Measurements from ENCODE around the gene NMT1. TPM values are rescaled to one million over a fixed set of nuclear protein-coding genes. Genes with fewer than 3 reads are reported as not detected.

NMT1 gene
- total RNA-seq, 2 experiments from 2014 or later: 156 to 169 TPM

DNA sequence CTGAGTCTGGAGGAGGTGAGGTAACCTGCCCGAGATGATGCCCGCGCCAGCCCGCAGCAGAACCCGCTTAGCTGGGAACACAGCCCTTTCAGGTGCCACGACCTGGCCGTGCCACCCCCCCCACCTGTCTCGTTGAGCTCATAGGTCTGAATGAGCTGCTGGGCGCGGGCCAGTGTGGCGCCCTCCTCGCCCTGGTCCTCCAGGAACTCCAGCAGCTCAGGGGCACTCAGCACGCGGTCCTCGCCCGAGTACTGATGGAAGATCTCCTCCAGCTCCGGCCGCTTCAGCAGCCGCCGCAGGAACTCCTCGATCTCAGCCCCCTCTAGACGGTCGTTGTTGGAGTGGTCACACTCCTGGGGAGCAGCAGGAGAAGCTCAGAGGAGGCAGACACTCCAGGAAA, 57.6 kb downstream of the NMT1 start:
- TF ChIP-seq, protein P1, sequence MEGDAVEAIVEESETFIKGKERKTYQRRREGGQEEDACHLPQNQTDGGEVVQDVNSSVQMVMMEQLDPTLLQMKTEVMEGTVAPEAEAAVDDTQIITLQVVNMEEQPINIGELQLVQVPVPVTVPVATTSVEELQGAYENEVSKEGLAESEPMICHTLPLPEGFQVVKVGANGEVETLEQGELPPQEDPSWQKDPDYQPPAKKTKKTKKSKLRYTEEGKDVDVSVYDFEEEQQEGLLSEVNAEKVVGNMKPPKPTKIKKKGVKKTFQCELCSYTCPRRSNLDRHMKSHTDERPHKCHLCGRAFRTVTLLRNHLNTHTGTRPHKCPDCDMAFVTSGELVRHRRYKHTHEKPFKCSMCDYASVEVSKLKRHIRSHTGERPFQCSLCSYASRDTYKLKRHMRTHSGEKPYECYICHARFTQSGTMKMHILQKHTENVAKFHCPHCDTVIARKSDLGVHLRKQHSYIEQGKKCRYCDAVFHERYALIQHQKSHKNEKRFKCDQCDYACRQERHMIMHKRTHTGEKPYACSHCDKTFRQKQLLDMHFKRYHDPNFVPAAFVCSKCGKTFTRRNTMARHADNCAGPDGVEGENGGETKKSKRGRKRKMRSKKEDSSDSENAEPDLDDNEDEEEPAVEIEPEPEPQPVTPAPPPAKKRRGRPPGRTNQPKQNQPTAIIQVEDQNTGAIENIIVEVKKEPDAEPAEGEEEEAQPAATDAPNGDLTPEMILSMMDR (IDR thresholded peaks at IDR 0.05): no peak
- Mint-ChIP-seq H3K9me3 (no peaks in the 10 kb centered on the region), H3K4me3 (no peak overlapping the region), H3K27ac (no peak overlapping the region), H3K36me3 (ENCODE audit: low read depth) (no peaks in the 10 kb centered on the region), H3K4me1 (ENCODE audit: low read depth) (no peaks in the 10 kb centered on the region), H3K27me3 (peaks cover 4% of the 10 kb centered on the region)
- ChIA-PET CTCF (interaction anchor here (0.9 to 3.4 kb wide), 4 partner anchors 17 to 99 kb away, joined by 3 to 24 read pairs (median 10); partner anchors contain the start of gene ACBD4), POLR2A (no interaction called here)
- DNase-seq (no peak), ATAC-seq (no peak)
- intact Hi-C loops (cut with micrococcal nuclease): no loop called here

DNA sequence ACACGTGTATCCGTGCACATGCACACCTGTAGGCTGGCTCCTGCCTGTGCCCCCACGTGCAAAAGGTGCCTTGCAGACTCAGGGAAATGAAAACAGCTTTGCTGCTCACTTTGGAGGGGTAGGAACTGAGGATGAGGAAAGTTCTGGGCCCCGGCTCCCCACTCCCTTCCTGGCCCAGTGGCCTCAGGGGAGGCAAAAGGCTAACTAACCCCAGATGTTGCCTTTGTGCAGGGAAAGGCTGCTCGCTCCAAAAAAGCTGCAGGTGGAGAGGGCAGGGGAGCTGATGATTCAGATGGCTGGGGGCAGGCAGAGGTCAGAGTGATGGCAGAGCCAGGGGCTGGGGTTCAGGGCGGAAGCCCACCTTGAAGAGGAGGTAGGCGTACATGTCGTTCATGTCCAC, 58.8 kb downstream of the NMT1 start:
- DNase-seq (no peak), ATAC-seq (no peak)
- intact Hi-C loops (cut with micrococcal nuclease): no loop called here
- CTCF ChIA-PET: interaction anchor here (3.4 kb wide), 1 partner anchor 15 kb away, joined by 24 read pairs; the partner anchor contains the start of gene ACBD4
- Mint-ChIP-seq H3K27ac (no peak overlapping the region), H3K27me3 (peaks cover 4% of the 10 kb centered on the region), H3K4me1 (ENCODE audit: low read depth) (no peaks in the 10 kb centered on the region), H3K36me3 (ENCODE audit: low read depth) (no peaks in the 10 kb centered on the region), H3K9me3 (no peaks in the 10 kb centered on the region), H3K4me3 (no peak overlapping the region)
- POLR2A ChIA-PET: interaction anchor here (0.8 kb wide), 1 partner anchor 344 kb away, joined by 3 read pairs; no protein-coding TSS in a partner anchor
- TF ChIP-seq, protein P1 (IDR thresholded peaks at IDR 0.05): no peak

DNA sequence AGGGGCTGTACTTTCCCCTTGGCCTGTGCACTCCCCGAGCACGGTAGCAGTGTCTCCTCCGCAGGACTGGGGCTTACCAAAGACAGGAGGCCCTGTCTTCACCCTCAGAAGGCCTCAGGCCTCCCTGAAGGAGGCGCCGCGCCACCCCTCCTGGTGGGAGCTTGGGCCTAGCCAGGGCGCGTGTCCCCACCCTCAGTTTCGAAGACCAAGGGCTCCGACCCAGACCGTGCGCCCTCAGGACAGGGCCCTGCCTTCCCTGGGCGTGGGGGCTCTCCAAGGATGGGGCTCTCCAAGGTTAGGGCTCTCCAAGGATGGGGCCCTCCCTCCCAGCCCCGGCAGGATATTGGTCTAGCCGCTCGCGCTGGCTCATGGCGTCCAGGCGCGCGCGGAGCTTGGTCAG, 59.4 kb downstream of the NMT1 start:
- no peaks in the 10 kb centered on the region for H3K36me3 Mint-ChIP-seq (ENCODE audit: low read depth)
- H3K27me3 Mint-ChIP-seq: peaks cover 4% of the 10 kb centered on the region
- H3K27ac Mint-ChIP-seq: no peak overlapping the region
- no peak for DNase-seq
- intact Hi-C loops (cut with micrococcal nuclease): no loop called here
- no peaks in the 10 kb centered on the region for H3K9me3 Mint-ChIP-seq
- H3K4me3 Mint-ChIP-seq: no peak overlapping the region
- ChIA-PET CTCF (interaction anchor here (0.6 to 0.9 kb wide), 2 partner anchors 15 to 21 kb away, joined by 3 read pairs; partner anchors contain the start of gene ACBD4), POLR2A (no interaction called here)
- ATAC-seq: no peak
- TF ChIP-seq, protein P1 (IDR thresholded peaks at IDR 0.05): no peak
- H3K4me1 Mint-ChIP-seq (ENCODE audit: low read depth): no peaks in the 10 kb centered on the region

DNA sequence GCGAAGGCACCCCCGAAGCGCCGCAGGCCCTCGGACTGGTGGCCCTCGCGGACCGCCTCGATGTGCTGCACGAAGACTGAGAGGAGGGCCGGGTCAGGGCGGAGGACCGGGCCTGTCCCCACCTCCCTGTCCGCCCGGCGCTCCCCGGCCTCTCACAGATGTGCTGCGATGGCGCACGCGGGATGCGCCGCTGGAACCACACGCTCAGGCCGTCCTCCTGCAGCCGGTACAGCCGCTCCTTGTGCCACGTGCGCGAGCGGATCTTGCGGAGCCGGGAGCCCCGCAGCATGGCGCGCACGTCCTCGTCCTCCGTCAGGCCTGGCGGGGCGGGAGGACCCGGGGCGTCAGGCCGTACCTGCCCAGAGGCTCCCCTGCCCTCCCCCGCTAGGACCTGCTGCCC, 59.9 kb downstream of the NMT1 start:
- H3K27me3 Mint-ChIP-seq: peaks cover 4% of the 10 kb centered on the region
- ChIA-PET CTCF (interaction anchor here (0.6 to 0.9 kb wide), 2 partner anchors 14 to 21 kb away, joined by 3 read pairs; partner anchors contain the start of gene ACBD4), POLR2A (no interaction called here)
- H3K27ac Mint-ChIP-seq: no peak overlapping the region
- H3K4me1 Mint-ChIP-seq (ENCODE audit: low read depth): no peaks in the 10 kb centered on the region
- no peak overlapping the region for H3K4me3 Mint-ChIP-seq
- intact Hi-C loops (cut with micrococcal nuclease): no loop called here
- no peaks in the 10 kb centered on the region for H3K9me3 Mint-ChIP-seq
- ATAC-seq (no peak), DNase-seq (no peak)
- TF ChIP-seq, protein P1 (IDR thresholded peaks at IDR 0.05): no peak
- H3K36me3 Mint-ChIP-seq (ENCODE audit: low read depth): no peaks in the 10 kb centered on the region

DNA sequence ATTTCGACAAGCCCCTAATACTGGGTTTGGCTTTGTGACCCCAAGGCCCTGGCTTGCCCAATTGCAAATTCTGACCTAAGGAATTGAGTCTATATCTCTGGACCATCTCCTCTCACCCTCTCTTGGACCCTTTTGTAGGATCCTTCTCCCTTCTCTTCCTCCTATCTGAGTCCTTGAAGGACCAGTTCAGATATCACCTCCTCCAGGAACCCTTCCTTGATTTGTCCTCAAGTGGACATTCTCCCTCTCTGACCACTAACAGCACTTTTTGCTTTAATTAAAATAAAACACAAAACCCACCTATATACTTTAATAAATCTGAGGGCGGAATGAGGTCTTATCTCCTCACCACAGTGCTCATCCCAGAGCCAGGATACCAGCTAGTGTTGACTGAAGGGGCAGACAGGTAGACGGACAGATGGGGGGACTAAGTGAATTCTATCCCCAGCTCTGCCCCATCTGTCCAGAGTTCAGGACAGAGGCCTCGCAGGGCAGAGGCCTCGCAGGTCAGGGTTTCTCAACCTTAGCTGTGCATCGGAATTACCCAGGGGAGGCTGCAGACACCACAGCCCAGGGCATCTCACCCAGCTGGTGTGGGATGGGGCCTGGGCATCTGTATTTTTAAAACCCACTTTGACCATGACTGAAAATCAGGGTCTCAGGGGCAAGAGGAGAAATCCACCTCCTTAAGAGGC, 62.1 kb downstream of the NMT1 start:
- Mint-ChIP-seq H3K27me3 (peaks cover 4% of the 10 kb centered on the region), H3K4me3 (no peak overlapping the region), H3K36me3 (ENCODE audit: low read depth) (no peaks in the 10 kb centered on the region), H3K27ac (no peak overlapping the region), H3K9me3 (no peaks in the 10 kb centered on the region), H3K4me1 (ENCODE audit: low read depth) (no peaks in the 10 kb centered on the region)
- ATAC-seq: no peak
- TF ChIP-seq, protein P1 (IDR thresholded peaks at IDR 0.05): no peak
- intact Hi-C loops (cut with micrococcal nuclease): no loop called here
- ChIA-PET POLR2A (interaction anchor here (0.5 kb wide), 1 partner anchor 61 kb away, joined by 4 read pairs; no protein-coding TSS in a partner anchor), CTCF (interaction anchor here (1.2 to 1.6 kb wide), 3 partner anchors 9 to 24 kb away, joined by 3 to 7 read pairs (median 6); partner anchors contain the start of genes ACBD4 and PLCD3)
- DNase-seq: no peak

Measured in activated CD8-positive, alpha-beta T cell treated with anti-CD3 and anti-CD28 coated beads for 36 hours (primary cell).